ENCODE measurements around the gene CCDC185. TPM values are rescaled to one million over a fixed set of nuclear protein-coding genes. Genes with fewer than 3 reads are reported as not detected.
A peak's percentile ranks its signal among the peaks of the same experiment; 100 is the strongest.

Gene CCDC185
- not detected in 2 replicates for total RNA-seq

GRCh38 chr1:223393275-223394214 is at the start of gene CCDC185:
Gene CCDC185 (plus strand): TSS chr1:223393415. CDS start chr1:223393476, 61 bp downstream.
- intact Hi-C loops (cut with micrococcal nuclease): no loop called here
- Mint-ChIP-seq H3K9me3 (no peaks in the 10 kb centered on the region), H3K27ac (no peak within 1 kb of the TSS), H3K27me3 (peaks cover 20% of the 10 kb centered on the region), H3K36me3 (ENCODE audit: low read depth) (no peaks in the 10 kb centered on the region), H3K4me1 (no peaks in the 10 kb centered on the region), H3K4me3 (no peak within 1 kb of the TSS)
- no peak for DNase-seq

GRCh38 chr1:223343692-223344091 is 49.5 kb upstream of the CCDC185 start:
- H3K27ac Mint-ChIP-seq: no peak overlapping the region
- no peak overlapping the region for H3K4me3 Mint-ChIP-seq
- H3K36me3 Mint-ChIP-seq (ENCODE audit: low read depth): no peaks in the 10 kb centered on the region
- intact Hi-C loops (cut with micrococcal nuclease): no loop called here
- H3K9me3 Mint-ChIP-seq: no peaks in the 10 kb centered on the region
- peaks cover 3% of the 10 kb centered on the region for H3K27me3 Mint-ChIP-seq
- DNase-seq: no peak
- no peaks in the 10 kb centered on the region for H3K4me1 Mint-ChIP-seq

- Mint-ChIP-seq H3K36me3 (ENCODE audit: low read depth) (no peaks in the 10 kb centered on the region), H3K9me3 (no peaks in the 10 kb centered on the region), H3K4me1 (no peaks in the 10 kb centered on the region), H3K27me3 (peaks cover 3% of the 10 kb centered on the region), H3K27ac (no peak overlapping the region), H3K4me3 (no peak overlapping the region)
- intact Hi-C loops (cut with micrococcal nuclease): no loop called here
- no peak for DNase-seq
These were observed 48.7 kb upstream of the CCDC185 start for GRCh38 chr1:223344491-223344890.

- intact Hi-C loops (cut with micrococcal nuclease): no loop called here
- Mint-ChIP-seq H3K9me3 (no peaks in the 10 kb centered on the region), H3K36me3 (ENCODE audit: low read depth) (no peaks in the 10 kb centered on the region), H3K4me3 (no peak overlapping the region), H3K27ac (no peak overlapping the region), H3K4me1 (no peaks in the 10 kb centered on the region), H3K27me3 (peaks cover 3% of the 10 kb centered on the region)
- DNase-seq: no peak
These were observed 47.5 kb upstream of the CCDC185 start for GRCh38 chr1:223345720-223346119.

GRCh38 chr1:223346311-223346710 is 46.9 kb upstream of the CCDC185 start:
- H3K4me3 Mint-ChIP-seq: no peak overlapping the region
- DNase-seq: no peak
- no peaks in the 10 kb centered on the region for H3K36me3 Mint-ChIP-seq (ENCODE audit: low read depth)
- no peaks in the 10 kb centered on the region for H3K4me1 Mint-ChIP-seq
- H3K9me3 Mint-ChIP-seq: no peaks in the 10 kb centered on the region
- no peak overlapping the region for H3K27ac Mint-ChIP-seq
- H3K27me3 Mint-ChIP-seq: peaks cover 3% of the 10 kb centered on the region
- intact Hi-C loops (cut with micrococcal nuclease): no loop called here

- Mint-ChIP-seq H3K27me3 (peaks cover 3% of the 10 kb centered on the region), H3K4me3 (no peak overlapping the region), H3K9me3 (no peaks in the 10 kb centered on the region)
These were observed 45.6 kb upstream of the CCDC185 start for GRCh38 chr1:223347583-223347982.

GRCh38 chr1:223348439-223348838 is 44.8 kb upstream of the CCDC185 start:
- Mint-ChIP-seq H3K27me3 (peaks cover 2% of the 10 kb centered on the region), H3K27ac (no peak overlapping the region), H3K36me3 (ENCODE audit: low read depth) (no peaks in the 10 kb centered on the region), H3K9me3 (no peaks in the 10 kb centered on the region), H3K4me3 (no peak overlapping the region), H3K4me1 (no peaks in the 10 kb centered on the region)
- intact Hi-C loops (cut with micrococcal nuclease): no loop called here
- DNase-seq: no peak

More at GRCh38 chr1:223347583-223347982, 45.6 kb upstream of the CCDC185 start:
- no peak for DNase-seq
- H3K27ac Mint-ChIP-seq: no peak overlapping the region
- intact Hi-C loops (cut with micrococcal nuclease): no loop called here
- H3K4me1 Mint-ChIP-seq: no peaks in the 10 kb centered on the region
- no peaks in the 10 kb centered on the region for H3K36me3 Mint-ChIP-seq (ENCODE audit: low read depth)

GRCh38 chr1:223349241-223349640 is 44.0 kb upstream of the CCDC185 start:
- DNase-seq: no peak
- Mint-ChIP-seq H3K27ac (no peak overlapping the region), H3K36me3 (ENCODE audit: low read depth) (no peaks in the 10 kb centered on the region), H3K4me1 (no peaks in the 10 kb centered on the region), H3K9me3 (no peaks in the 10 kb centered on the region), H3K4me3 (no peak overlapping the region), H3K27me3 (peaks cover 4% of the 10 kb centered on the region)
- intact Hi-C loops (cut with micrococcal nuclease): no loop called here

- Mint-ChIP-seq H3K9me3 (no peaks in the 10 kb centered on the region), H3K4me3 (no peak overlapping the region), H3K36me3 (ENCODE audit: low read depth) (no peaks in the 10 kb centered on the region), H3K4me1 (no peaks in the 10 kb centered on the region), H3K27ac (no peak overlapping the region), H3K27me3 (peaks cover 5% of the 10 kb centered on the region)
- intact Hi-C loops (cut with micrococcal nuclease): no loop called here
- no peak for DNase-seq
These were observed 42.8 kb upstream of the CCDC185 start for GRCh38 chr1:223350361-223350908.

GRCh38 chr1:223352944-223353343 is 40.3 kb upstream of the CCDC185 start:
- Mint-ChIP-seq H3K36me3 (ENCODE audit: low read depth) (no peaks in the 10 kb centered on the region), H3K9me3 (no peaks in the 10 kb centered on the region), H3K4me1 (no peaks in the 10 kb centered on the region), H3K4me3 (no peak overlapping the region), H3K27ac (no peak overlapping the region), H3K27me3 (peaks cover 6% of the 10 kb centered on the region)
- no peak for DNase-seq
- intact Hi-C loops (cut with micrococcal nuclease): no loop called here

GRCh38 chr1:223353939-223354338 is 39.3 kb upstream of the CCDC185 start:
- Mint-ChIP-seq H3K27ac (no peak overlapping the region), H3K4me1 (no peaks in the 10 kb centered on the region), H3K4me3 (no peak overlapping the region), H3K9me3 (no peaks in the 10 kb centered on the region), H3K27me3 (peaks cover 6% of the 10 kb centered on the region), H3K36me3 (ENCODE audit: low read depth) (no peaks in the 10 kb centered on the region)
- DNase-seq: no peak
- intact Hi-C loops (cut with micrococcal nuclease): no loop called here

GRCh38 chr1:223355699-223356098 is 37.5 kb upstream of the CCDC185 start:
- DNase-seq: no peak
- H3K27me3 Mint-ChIP-seq: peaks cover 20% of the 10 kb centered on the region
- no peaks in the 10 kb centered on the region for H3K36me3 Mint-ChIP-seq (ENCODE audit: low read depth)
- H3K9me3 Mint-ChIP-seq: no peaks in the 10 kb centered on the region
- H3K4me1 Mint-ChIP-seq: no peaks in the 10 kb centered on the region
- no peak overlapping the region for H3K4me3 Mint-ChIP-seq
- intact Hi-C loops (cut with micrococcal nuclease): no loop called here
- no peak overlapping the region for H3K27ac Mint-ChIP-seq

- Mint-ChIP-seq H3K4me3 (no peak overlapping the region), H3K27me3 (peaks cover 39% of the 10 kb centered on the region), H3K9me3 (no peaks in the 10 kb centered on the region), H3K4me1 (peaks cover 3% of the 10 kb centered on the region), H3K36me3 (ENCODE audit: low read depth) (no peaks in the 10 kb centered on the region), H3K27ac (no peak overlapping the region)
- DNase-seq: no peak
- intact Hi-C loops (cut with micrococcal nuclease): no loop called here
These were observed 34.4 kb upstream of the CCDC185 start for GRCh38 chr1:223358826-223359225.

- Mint-ChIP-seq H3K27ac (no peak overlapping the region), H3K27me3 (peaks cover 53% of the 10 kb centered on the region), H3K36me3 (ENCODE audit: low read depth) (no peaks in the 10 kb centered on the region), H3K9me3 (no peaks in the 10 kb centered on the region), H3K4me1 (peaks cover 4% of the 10 kb centered on the region), H3K4me3 (peak overlapping the region; percentile 85)
- intact Hi-C loops (cut with micrococcal nuclease): loop anchor here (1.0 to 10.0 kb wide), 2 partner anchors 230 to 548 kb away; partner anchors contain the start of gene DISP1
- DNase-seq: peak; percentile 57
These were observed 30.0 kb upstream of the CCDC185 start for GRCh38 chr1:223363057-223363855.

All from activated CD4-positive, alpha-beta T cell treated with anti-CD3 and anti-CD28 coated beads, Interleukin-2, amount 10 ng/mL, durations not matched to agents 24 days and 14 days (primary cell).